Measurements from ENCODE around the gene ZBTB40. TPM values are rescaled to one million over a fixed set of nuclear protein-coding genes. Genes with fewer than 3 reads are reported as not detected.

Gene ZBTB40
- total RNA-seq, 4 donors from 2014 or later: 5.9 to 14.3 (median 8.8) TPM

- H3K27ac ChIP-seq: no peak overlapping the region
- 25 to 45% methylated on average over 8 to 10 of the region's 12 CpGs for WGBS, 2 donors
- TF ChIP-seq POLR2A (IDR thresholded peaks at IDR 0.05): no peak
- TF ChIP-seq, protein P1, sequence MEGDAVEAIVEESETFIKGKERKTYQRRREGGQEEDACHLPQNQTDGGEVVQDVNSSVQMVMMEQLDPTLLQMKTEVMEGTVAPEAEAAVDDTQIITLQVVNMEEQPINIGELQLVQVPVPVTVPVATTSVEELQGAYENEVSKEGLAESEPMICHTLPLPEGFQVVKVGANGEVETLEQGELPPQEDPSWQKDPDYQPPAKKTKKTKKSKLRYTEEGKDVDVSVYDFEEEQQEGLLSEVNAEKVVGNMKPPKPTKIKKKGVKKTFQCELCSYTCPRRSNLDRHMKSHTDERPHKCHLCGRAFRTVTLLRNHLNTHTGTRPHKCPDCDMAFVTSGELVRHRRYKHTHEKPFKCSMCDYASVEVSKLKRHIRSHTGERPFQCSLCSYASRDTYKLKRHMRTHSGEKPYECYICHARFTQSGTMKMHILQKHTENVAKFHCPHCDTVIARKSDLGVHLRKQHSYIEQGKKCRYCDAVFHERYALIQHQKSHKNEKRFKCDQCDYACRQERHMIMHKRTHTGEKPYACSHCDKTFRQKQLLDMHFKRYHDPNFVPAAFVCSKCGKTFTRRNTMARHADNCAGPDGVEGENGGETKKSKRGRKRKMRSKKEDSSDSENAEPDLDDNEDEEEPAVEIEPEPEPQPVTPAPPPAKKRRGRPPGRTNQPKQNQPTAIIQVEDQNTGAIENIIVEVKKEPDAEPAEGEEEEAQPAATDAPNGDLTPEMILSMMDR (IDR thresholded peaks at IDR 0.05): no peak
- H3K4me1 ChIP-seq: peaks cover 0 to 10% (median 0%) of the 10 kb centered on the region in 3 donors
- H3K27me3 ChIP-seq: peaks cover 0 to 100% (median 0%) of the 10 kb centered on the region in 4 donors
- DNase-seq: no peak
- H3K4me3 ChIP-seq: no peak overlapping the region
- intact Hi-C loops (cut with DNase I): no loop called here
- H3K36me3 ChIP-seq: no peaks in the 10 kb centered on the region
- H3K9me3 ChIP-seq: no peaks in the 10 kb centered on the region
These were observed 96.3 kb downstream of the ZBTB40 start for GRCh38 chr1:22547818-22548462.

- intact Hi-C loops (cut with DNase I): no loop called here
These were observed 98.4 kb downstream of the ZBTB40 start for GRCh38 chr1:22550021-22550420.

GRCh38 chr1:22551591-22551990 is 99.9 kb downstream of the ZBTB40 start:
- Histone ChIP-seq H3K4me3 (no peak overlapping the region), H3K4me1 (peaks cover 3 to 15% (median 6%) of the 10 kb centered on the region in 3 donors), H3K9me3 (no peaks in the 10 kb centered on the region), H3K27me3 (peaks cover 0 to 100% (median 0%) of the 10 kb centered on the region in 4 donors), H3K36me3 (no peaks in the 10 kb centered on the region), H3K27ac (no peak overlapping the region)
- no peak for DNase-seq
- intact Hi-C loops (cut with DNase I): no loop called here
- TF ChIP-seq, protein P1 (IDR thresholded peaks at IDR 0.05): no peak
- TF ChIP-seq POLR2A (IDR thresholded peaks at IDR 0.05): no peak
- WGBS, 2 donors: 78% methylated on average over 9 of the region's 17 CpGs; no CpG with 5 or more reads in 1 of the 2 donors

More at GRCh38 chr1:22550021-22550420, 98.4 kb downstream of the ZBTB40 start:
- Histone ChIP-seq H3K4me3 (no peak overlapping the region), H3K27me3 (peaks cover 0 to 100% (median 0%) of the 10 kb centered on the region in 4 donors), H3K36me3 (no peaks in the 10 kb centered on the region), H3K27ac (no peak overlapping the region), H3K4me1 (peaks cover 0 to 12% (median 0%) of the 10 kb centered on the region in 3 donors), H3K9me3 (no peaks in the 10 kb centered on the region)
- DNase-seq: no peak
- TF ChIP-seq, protein P1 (IDR thresholded peaks at IDR 0.05): no peak
- no peak for TF ChIP-seq POLR2A (IDR thresholded peaks at IDR 0.05)
- WGBS, 2 donors: 83% methylated on average over 5 of the region's 11 CpGs; no CpG with 5 or more reads in 1 of the 2 donors

- peaks cover 0 to 100% (median 0%) of the 10 kb centered on the region in 4 donors for H3K27me3 ChIP-seq
- H3K9me3 ChIP-seq: no peaks in the 10 kb centered on the region
- no peak for DNase-seq
- no peak overlapping the region for H3K4me3 ChIP-seq
- peaks cover 3 to 19% (median 9%) of the 10 kb centered on the region in 3 donors for H3K4me1 ChIP-seq
- no peaks in the 10 kb centered on the region for H3K36me3 ChIP-seq
- H3K27ac ChIP-seq: no peak overlapping the region
- TF ChIP-seq, protein P1 (IDR thresholded peaks at IDR 0.05): no peak
- TF ChIP-seq POLR2A (IDR thresholded peaks at IDR 0.05): no peak
- intact Hi-C loops (cut with DNase I): no loop called here
- WGBS, 2 donors: 20 to 32% methylated on average over 1 to 2 of the region's 5 CpGs
These were observed 100.4 kb downstream of the ZBTB40 start for GRCh38 chr1:22552021-22552420.

DNA sequence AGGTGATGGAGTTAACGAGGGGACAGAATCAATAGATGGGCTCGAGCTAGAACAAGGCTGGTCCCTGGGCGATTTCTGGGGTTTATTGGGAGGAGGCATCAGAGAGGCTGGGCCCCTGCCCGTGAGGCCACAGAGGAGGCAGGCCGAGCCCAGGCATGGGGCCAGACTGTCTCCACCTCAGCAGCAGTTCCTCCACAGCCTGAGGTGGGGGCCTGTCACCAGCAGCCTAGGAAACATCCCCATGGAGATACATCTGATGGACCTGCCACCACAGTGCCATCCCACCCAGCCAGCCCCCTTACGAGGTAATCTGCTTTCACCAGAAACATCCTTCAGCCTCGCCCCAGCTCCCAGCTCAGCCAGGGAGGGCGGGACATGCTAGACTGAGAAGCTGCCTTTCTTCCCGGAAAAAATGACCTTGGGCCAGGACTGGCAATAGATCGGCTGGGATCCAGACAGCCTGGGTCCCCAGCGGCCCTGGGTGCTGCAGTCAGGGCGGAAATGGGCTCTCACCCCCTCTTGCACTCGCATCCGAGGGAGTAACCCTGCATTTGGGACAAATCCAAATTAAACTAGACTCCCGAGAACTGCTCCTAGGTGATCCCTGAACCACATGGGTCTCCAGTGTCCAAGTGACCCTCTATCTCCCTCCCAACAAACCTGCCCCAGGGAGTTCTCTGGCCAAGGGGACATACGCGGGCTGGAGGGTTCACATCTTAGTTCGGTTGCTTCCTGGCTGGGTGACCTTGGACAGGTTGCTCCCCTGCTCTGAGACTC is 101.6 kb downstream of the ZBTB40 start:
- Histone ChIP-seq H3K36me3 (no peaks in the 10 kb centered on the region), H3K4me3 (no peak overlapping the region), H3K27ac (no peak overlapping the region), H3K27me3 (peaks cover 0 to 99% (median 0%) of the 10 kb centered on the region in 4 donors), H3K4me1 (peaks cover 3 to 32% (median 9%) of the 10 kb centered on the region in 3 donors), H3K9me3 (no peaks in the 10 kb centered on the region)
- intact Hi-C loops (cut with DNase I): no loop called here
- TF ChIP-seq POLR2A (IDR thresholded peaks at IDR 0.05): no peak
- TF ChIP-seq, protein P1 (IDR thresholded peaks at IDR 0.05): no peak
- no peak for DNase-seq
- WGBS, 2 donors: 31 to 36% methylated on average over 5 to 7 of the region's 18 CpGs

Data from esophagus squamous epithelium (tissue), 5 donors.